ENCODE data around the gene KIF26B.

GRCh38 chr1:245154429-245155271 is at the start of gene KIF26B:
- TF ChIP-seq EZH2 (IDR thresholded peaks at IDR 0.05; ENCODE audit: insufficient read depth, poor library complexity, severe bottlenecking) (no peak), EZH2phosphoT487 (IDR thresholded peaks at IDR 0.05; ENCODE audit: insufficient read depth, low read depth) (no peak)

Data from GM23248 (cell line).